Naive thymus-derived CD4-positive, alpha-beta T cell (primary cell): ENCODE measurements around the gene BRSK2. TPM values are rescaled to one million over a fixed set of nuclear protein-coding genes. Genes with fewer than 3 reads are reported as not detected.
"Not testable (repeated sequence)": the region's sequence is repeated elsewhere in the genome, so short reads cannot be mapped to it uniquely, and the experiment has no call there.

Experiments used
- ATAC-seq: fragments of 150-1000 bp; cut with Tn5 transposase; 2 replicates; pipeline ENCODE4 v1.10.0; 2021; ENCODE audit warnings: mild to moderate bottlenecking, moderate library complexity
- CTCF ChIA-PET: fragments of 350-600 bp; sonication (Branson Sonifier 250); formaldehyde crosslinking; loops from one replicate; lab custom pipeline; 2021; ENCODE audit warnings: antibody characterized with exemption; lab: Charles Lee
- POLR2A ChIA-PET: fragments of 350-600 bp; sonication (Branson Sonifier 250); formaldehyde crosslinking; loops from one replicate; lab custom pipeline; 2021; ENCODE audit warnings: antibody characterized with exemption, inconsistent platforms; lab: Charles Lee
- DNase-seq, 9 donors: peaks; one replicate each; pipeline versions ENCODE4 v3.0.0 to v3.0.0-alpha.2; 2020 to 2022; ENCODE audit warnings: mixed read lengths in 1 of 9
- H3K27ac ChIP-seq: one replicate; pipeline ENCODE4 v1.7.0; 2013; ENCODE audit warnings: mild to moderate bottlenecking, low read depth, low read length, moderate library complexity
- H3K27me3 ChIP-seq, 2 donors: one replicate each; pipeline ENCODE4 v1.7.0; 2013; ENCODE audit warnings: low read length in 2 of 2, mild to moderate bottlenecking in 2 of 2, moderate library complexity in 2 of 2; ENCODE audit not compliant: control insufficient read depth in 2 of 2, insufficient read depth in 2 of 2
- H3K36me3 ChIP-seq, 3 experiments: 1 replicate in 2 of 3; 2 replicates in 1 of 3; pipeline ENCODE4 v1.7.0; 2013; ENCODE audit warnings: low read length in 3 of 3, mild to moderate bottlenecking in 3 of 3, moderate library complexity in 1 of 3; ENCODE audit not compliant: insufficient read depth in 3 of 3, control insufficient read depth in 2 of 3
- H3K4me1 ChIP-seq, 2 donors: one replicate each; pipeline ENCODE4 v1.7.0; 2013; ENCODE audit warnings: low read length in 2 of 2, mild to moderate bottlenecking in 2 of 2, moderate library complexity in 1 of 2; ENCODE audit not compliant: control insufficient read depth in 2 of 2, insufficient read depth in 2 of 2
- H3K4me3 ChIP-seq: 2 replicates; pipeline ENCODE4 v1.7.0; 2013; ENCODE audit warnings: mild to moderate bottlenecking, low read length
- H3K9me3 ChIP-seq, 3 experiments: 1 replicate in 2 of 3; 2 replicates in 1 of 3; pipeline ENCODE4 v1.7.0; 2013; ENCODE audit warnings: low read length in 3 of 3; ENCODE audit not compliant: control insufficient read depth in 2 of 3
- H3K27ac Mint-ChIP-seq, 9 donors: one replicate each; pipeline ENCODE4 v1.8.0; 2020 to 2022; ENCODE audit warnings: mixed read lengths in 9 of 9, mild to moderate bottlenecking in 8 of 9, moderate library complexity in 5 of 9, inconsistent platforms in 2 of 9
- H3K27me3 Mint-ChIP-seq, 5 donors: one replicate each; pipeline ENCODE4 v1.8.0; 2021 to 2022; ENCODE audit warnings: mixed read lengths in 5 of 5, mild to moderate bottlenecking in 1 of 5
- H3K36me3 Mint-ChIP-seq, 5 donors: one replicate each; pipeline ENCODE4 v1.8.0; 2020 to 2022; ENCODE audit warnings: mixed read lengths in 5 of 5, mild to moderate bottlenecking in 3 of 5, inconsistent platforms in 1 of 5
- H3K4me1 Mint-ChIP-seq, 7 donors: one replicate each; pipeline ENCODE4 v1.8.0; 2020 to 2022; ENCODE audit warnings: mixed read lengths in 7 of 7, mild to moderate bottlenecking in 3 of 7, inconsistent platforms in 1 of 7
- H3K4me3 Mint-ChIP-seq, 10 donors: one replicate each; pipeline ENCODE4 v1.8.0; 2020 to 2022; ENCODE audit warnings: mild to moderate bottlenecking in 10 of 10, mixed read lengths in 10 of 10, moderate library complexity in 6 of 10, inconsistent platforms in 2 of 10
- H3K9me3 Mint-ChIP-seq, 11 donors: one replicate each; pipeline ENCODE4 v1.8.0; 2020 to 2022; ENCODE audit warnings: mixed read lengths in 11 of 11, mild to moderate bottlenecking in 4 of 11, inconsistent platforms in 1 of 11, moderate library complexity in 1 of 11
- intact Hi-C, 2 donors: fragments of 100-400 bp; cut with micrococcal nuclease; formaldehyde crosslinking; loops; one replicate each; pipeline ENCODE4 v1.15.1; 2023
- polyA plus RNA-seq, 2 donors: library from polyadenylated mRNA; unstranded; fragments of 300-500 nt; fragmentation: Illumina TruSeq; gene quantifications; one replicate each; pipeline ENCODE4 v1.2.3, GENCODE V29; 2021
- total RNA-seq, 6 experiments: library from RNA in 5 of 6; stranded (reverse) in 5 of 6; gene quantifications; 1 replicate in 5 of 6; 2 replicates in 1 of 6; pipeline ENCODE4 v1.2.3 and lab custom pipeline; 2021 to 2026

Gene BRSK2
- total and polyA plus RNA-seq, 7 experiments from 2014 or later = 0.27 to 0.51 (median 0.30) TPM; not detected in 4

GRCh38 chr11:1412377-1413095 lies 22.8 kb downstream of the BRSK2 start:
- no peaks in the 10 kb centered on the region for H3K27me3 ChIP-seq
- H3K36me3 Mint-ChIP-seq = no peaks in the 10 kb centered on the region
- ATAC-seq (no peak), DNase-seq (no peak)
- no peak overlapping the region for H3K27ac ChIP-seq
- H3K4me1 Mint-ChIP-seq = no peaks in the 10 kb centered on the region
- no peak overlapping the region for H3K27ac Mint-ChIP-seq
- ChIA-PET POLR2A (no interaction called here), CTCF (no interaction called here)
- H3K4me1 ChIP-seq = no peaks in the 10 kb centered on the region
- H3K9me3 Mint-ChIP-seq = peaks cover 0 to 12% (median 5%) of the 10 kb centered on the region in 11 donors
- H3K36me3 ChIP-seq = no peaks in the 10 kb centered on the region
- no peak overlapping the region for H3K4me3 Mint-ChIP-seq
- intact Hi-C loops = no loop called here
- peaks cover 0 to 18% (median 0%) of the 10 kb centered on the region in 3 experiments for H3K9me3 ChIP-seq
- no peak overlapping the region for H3K4me3 ChIP-seq
- H3K27me3 Mint-ChIP-seq = no peaks in the 10 kb centered on the region

GRCh38 chr11:1414650-1415049 lies 24.9 kb downstream of the BRSK2 start:
- H3K9me3 Mint-ChIP-seq = peaks cover 0 to 31% (median 16%) of the 10 kb centered on the region in 11 donors
- CTCF ChIA-PET = no interaction called here

GRCh38 chr11:1415631-1416030 lies 25.9 kb downstream of the BRSK2 start:
- CTCF ChIA-PET = no interaction called here
- Mint-ChIP-seq H3K9me3 (peaks cover 0 to 41% (median 16%) of the 10 kb centered on the region in 11 donors), H3K4me3 (no peak overlapping the region), H3K4me1 (no peaks in the 10 kb centered on the region), H3K36me3 (peaks cover 0 to 5% (median 0%) of the 10 kb centered on the region in 5 donors), H3K27ac (no peak overlapping the region), H3K27me3 (no peaks in the 10 kb centered on the region)
- no peaks in the 10 kb centered on the region for H3K27me3 ChIP-seq
- H3K9me3 ChIP-seq = peaks cover 0 to 39% (median 6%) of the 10 kb centered on the region in 3 experiments
- intact Hi-C loops = no loop called here
- no peak overlapping the region for H3K4me3 ChIP-seq
- H3K4me1 ChIP-seq = no peaks in the 10 kb centered on the region
- no peak overlapping the region for H3K27ac ChIP-seq
- POLR2A ChIA-PET = no interaction called here
- ATAC-seq = no peak
- DNase-seq = no peak
- no peaks in the 10 kb centered on the region for H3K36me3 ChIP-seq

More at GRCh38 chr11:1414650-1415049, 24.9 kb downstream of the BRSK2 start:
- POLR2A ChIA-PET = no interaction called here
- H3K9me3 ChIP-seq = peaks cover 0 to 38% (median 6%) of the 10 kb centered on the region in 3 experiments
- no peaks in the 10 kb centered on the region for H3K36me3 ChIP-seq
- H3K36me3 Mint-ChIP-seq = peaks cover 0 to 5% (median 0%) of the 10 kb centered on the region in 5 donors
- no peak for ATAC-seq
- H3K27ac Mint-ChIP-seq = no peak overlapping the region
- H3K4me3 ChIP-seq = no peak overlapping the region
- no peaks in the 10 kb centered on the region for H3K27me3 Mint-ChIP-seq
- DNase-seq = no peak
- no peak overlapping the region for H3K4me3 Mint-ChIP-seq
- H3K27ac ChIP-seq = no peak overlapping the region
- H3K27me3 ChIP-seq = no peaks in the 10 kb centered on the region
- intact Hi-C loops = no loop called here
- H3K4me1 Mint-ChIP-seq = no peaks in the 10 kb centered on the region
- no peaks in the 10 kb centered on the region for H3K4me1 ChIP-seq

GRCh38 chr11:1418192-1418795 lies 28.6 kb downstream of the BRSK2 start:
- H3K4me1 Mint-ChIP-seq, H3K4me3 ChIP-seq, POLR2A ChIA-PET, H3K27me3 ChIP-seq, H3K27ac ChIP-seq, H3K36me3 Mint-ChIP-seq, H3K36me3 ChIP-seq, H3K4me3 Mint-ChIP-seq, ATAC-seq, DNase-seq, H3K27me3 Mint-ChIP-seq, intact Hi-C loops, CTCF ChIA-PET, H3K4me1 ChIP-seq: not testable (repeated sequence)
- Mint-ChIP-seq H3K9me3 (peaks cover 0 to 42% (median 16%) of the 10 kb centered on the region in 11 donors), H3K27ac (peak overlapping the region in 1 of 9 donors; percentile 67)
- H3K9me3 ChIP-seq = peaks cover 0 to 39% (median 6%) of the 10 kb centered on the region in 3 experiments

- intact Hi-C loops = no loop called here
- no peak for DNase-seq
- ChIA-PET CTCF (no interaction called here), POLR2A (no interaction called here)
- Histone ChIP-seq H3K36me3 (no peaks in the 10 kb centered on the region), H3K4me3 (no peak overlapping the region), H3K9me3 (peaks cover 0 to 39% (median 6%) of the 10 kb centered on the region in 3 experiments), H3K27ac (no peak overlapping the region), H3K27me3 (no peaks in the 10 kb centered on the region), H3K4me1 (no peaks in the 10 kb centered on the region)
- no peaks in the 10 kb centered on the region for H3K27me3 Mint-ChIP-seq
- no peak for ATAC-seq
- H3K9me3 Mint-ChIP-seq = peaks cover 0 to 42% (median 16%) of the 10 kb centered on the region in 11 donors
- H3K36me3 Mint-ChIP-seq = peaks cover 0 to 5% (median 0%) of the 10 kb centered on the region in 5 donors
- no peak overlapping the region for H3K4me3 Mint-ChIP-seq
- no peak overlapping the region for H3K27ac Mint-ChIP-seq
- no peaks in the 10 kb centered on the region for H3K4me1 Mint-ChIP-seq
These were observed 30.1 kb downstream of the BRSK2 start for GRCh38 chr11:1419811-1420210.

GRCh38 chr11:1421291-1421690 lies 31.6 kb downstream of the BRSK2 start:
- Histone ChIP-seq H3K27me3 (no peaks in the 10 kb centered on the region), H3K27ac (no peak overlapping the region), H3K36me3 (no peaks in the 10 kb centered on the region), H3K4me3 (no peak overlapping the region), H3K9me3 (peaks cover 0 to 33% (median 6%) of the 10 kb centered on the region in 3 experiments), H3K4me1 (no peaks in the 10 kb centered on the region)
- H3K9me3 Mint-ChIP-seq = peaks cover 0 to 41% (median 14%) of the 10 kb centered on the region in 11 donors
- no peak for ATAC-seq
- no peak overlapping the region for H3K27ac Mint-ChIP-seq
- no peaks in the 10 kb centered on the region for H3K4me1 Mint-ChIP-seq
- H3K36me3 Mint-ChIP-seq = peaks cover 0 to 5% (median 0%) of the 10 kb centered on the region in 5 donors
- no peak overlapping the region for H3K4me3 Mint-ChIP-seq
- ChIA-PET CTCF (no interaction called here), POLR2A (no interaction called here)
- no peak for DNase-seq
- intact Hi-C loops = no loop called here
- H3K27me3 Mint-ChIP-seq = no peaks in the 10 kb centered on the region
